ENCODE measurements around the gene EDDM3A.
"Not testable (repeated sequence)": the region's sequence is repeated elsewhere in the genome, so short reads cannot be mapped to it uniquely, and the experiment has no call there.

Gene EDDM3A

DNA sequence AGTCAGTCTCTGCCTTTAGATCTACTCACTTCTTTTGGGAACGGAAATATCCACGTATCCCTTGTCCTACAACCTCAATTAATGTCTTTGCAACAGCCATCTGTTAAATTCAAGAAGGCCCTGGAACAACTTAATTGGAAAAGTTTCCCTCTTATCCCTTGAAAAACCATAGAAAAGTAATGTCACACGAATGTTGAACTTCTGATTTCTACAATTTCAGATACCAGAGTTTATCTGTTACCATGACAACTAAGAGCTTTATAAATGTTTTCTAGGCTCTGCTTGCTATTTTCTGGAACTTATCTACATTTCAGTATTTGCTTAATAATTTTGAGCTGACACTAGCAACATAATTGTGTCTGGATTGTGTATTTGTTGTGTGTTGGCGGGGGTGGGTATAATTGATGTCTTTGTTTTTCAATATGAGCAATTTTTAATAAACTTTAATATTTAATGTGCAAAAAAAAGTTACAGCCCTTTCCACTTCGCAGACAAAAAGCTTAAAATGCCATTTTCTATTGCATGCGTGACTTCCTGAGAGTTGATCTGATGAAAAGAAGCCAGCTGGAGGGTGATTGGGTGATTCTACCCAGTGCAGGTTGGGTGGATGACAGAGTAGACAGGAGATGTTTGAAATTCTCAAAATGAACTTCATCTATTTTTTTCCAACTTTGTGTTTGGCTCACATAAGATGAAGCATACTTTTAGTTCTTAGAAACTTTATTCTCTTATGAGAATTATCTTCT lies 11.8 kb upstream of the EDDM3A start:
- DNase-seq (ENCODE audit: low read depth in 2 of 2): no peak

GRCh38 chr14:20734430-20734806 lies 11.3 kb upstream of the EDDM3A start:
- DNase-seq (ENCODE audit: low read depth in 2 of 2): no peak

- not testable (repeated sequence) for DNase-seq (ENCODE audit: low read depth in 2 of 2)
These were observed 7.4 kb upstream of the EDDM3A start for GRCh38 chr14:20738292-20738691.

DNA sequence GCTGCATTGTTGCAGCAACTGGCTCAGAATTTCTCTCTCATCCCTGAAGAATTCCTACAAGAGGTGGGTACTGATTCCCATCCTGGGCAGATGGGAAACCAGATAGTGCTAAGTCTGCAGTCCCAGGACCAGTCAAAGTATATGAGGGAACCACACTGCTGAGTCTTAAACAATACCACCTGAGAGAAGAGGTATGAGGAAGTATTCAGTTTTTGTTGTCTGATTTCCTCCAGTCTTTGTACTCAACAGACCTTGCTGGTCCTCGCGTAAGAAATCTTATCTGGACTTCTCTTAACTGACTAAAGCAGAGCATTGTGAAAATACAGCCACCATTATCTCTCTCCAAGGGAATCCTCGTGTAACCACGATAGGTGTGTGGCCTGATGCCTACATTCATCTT lies 3.6 kb upstream of the EDDM3A start:
- no peak for DNase-seq (ENCODE audit: low read depth in 2 of 2)

DNA sequence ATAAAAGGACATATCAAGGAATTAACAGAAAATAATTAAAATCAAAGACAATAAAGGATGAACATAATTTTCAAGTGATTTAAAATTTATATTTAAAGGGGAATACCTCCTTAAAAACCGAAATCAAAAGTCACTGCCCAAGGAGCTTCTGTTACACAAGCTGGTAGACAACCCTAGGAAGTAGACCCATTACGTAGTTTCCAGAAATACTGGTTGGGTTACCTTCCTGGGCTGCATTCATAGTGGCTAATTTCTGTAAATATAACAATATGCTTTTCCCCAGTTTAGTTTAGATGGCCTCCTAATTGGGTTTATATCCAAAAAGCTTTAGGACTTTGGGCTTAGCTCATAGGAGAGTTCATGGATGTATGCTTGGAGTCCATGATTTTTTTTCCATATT lies 2.1 kb upstream of the EDDM3A start:
- no peak for DNase-seq (ENCODE audit: low read depth in 2 of 2)

DNA sequence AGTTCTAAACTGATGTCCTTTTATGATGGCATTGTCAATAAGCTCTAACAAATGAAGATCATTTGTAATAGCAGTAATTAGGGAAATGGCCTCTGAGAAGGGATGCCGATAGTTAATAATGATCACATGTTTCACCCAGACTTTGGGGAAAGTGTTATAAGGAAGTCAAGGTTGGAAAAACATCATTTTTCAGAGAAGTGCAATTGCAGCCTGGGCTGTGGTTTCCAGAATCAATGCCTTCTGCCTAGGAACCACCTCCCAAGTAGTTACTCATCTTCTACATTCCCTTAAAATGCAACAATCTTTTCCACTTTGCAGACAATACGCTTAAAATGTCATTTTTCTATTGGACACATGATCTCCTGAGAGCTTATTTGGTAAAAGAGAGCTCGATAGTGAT lies 879 bp downstream of the EDDM3A start:
- no peak for DNase-seq (ENCODE audit: low read depth in 2 of 2)

GRCh38 chr14:20748439-20748838 lies 2.8 kb downstream of the EDDM3A start:
- no peak for DNase-seq (ENCODE audit: low read depth in 2 of 2)

DNA sequence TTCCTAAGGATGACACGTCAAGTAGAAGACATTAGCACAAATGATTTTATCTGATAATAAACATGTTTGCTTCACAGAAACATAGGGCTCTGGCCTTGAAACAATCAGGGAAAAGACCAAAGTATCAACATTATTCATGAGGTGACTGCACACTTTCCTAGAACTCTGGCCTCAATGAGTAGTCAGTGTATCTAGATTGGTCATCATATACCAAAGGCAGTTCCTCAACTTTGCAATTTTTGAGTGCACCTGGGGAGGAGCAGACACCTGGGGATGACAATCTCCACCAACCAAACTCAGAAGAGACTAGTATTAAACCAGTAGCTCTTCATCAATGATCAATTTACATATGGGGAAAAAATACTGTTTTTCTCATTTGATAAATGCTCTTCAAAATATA lies 4.5 kb downstream of the EDDM3A start:
- no peak for DNase-seq (ENCODE audit: low read depth in 2 of 2)

- DNase-seq (ENCODE audit: low read depth in 2 of 2): no peak
These were observed 6.4 kb downstream of the EDDM3A start for GRCh38 chr14:20751963-20752562.

DNA sequence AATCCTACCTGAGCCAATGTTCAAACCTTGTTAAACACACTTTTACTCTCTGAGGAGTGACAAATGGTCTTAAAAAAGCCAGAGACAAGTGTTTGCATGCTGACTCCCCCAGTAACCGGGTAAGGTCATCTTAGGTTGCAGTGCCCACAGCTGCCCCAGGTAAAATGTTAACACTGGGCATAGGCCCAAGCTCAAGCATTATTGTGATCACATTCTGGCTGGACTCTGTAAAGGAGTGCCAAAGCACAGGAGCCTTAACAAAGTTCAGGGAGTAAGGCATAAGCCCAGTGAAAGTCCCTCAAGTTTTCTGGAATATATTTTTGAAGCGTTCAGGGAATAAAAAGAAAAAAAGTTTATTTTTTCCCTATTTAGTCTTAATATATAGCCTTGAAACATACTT lies 8.6 kb downstream of the EDDM3A start:
- DNase-seq (ENCODE audit: low read depth in 2 of 2): no peak

DNA sequence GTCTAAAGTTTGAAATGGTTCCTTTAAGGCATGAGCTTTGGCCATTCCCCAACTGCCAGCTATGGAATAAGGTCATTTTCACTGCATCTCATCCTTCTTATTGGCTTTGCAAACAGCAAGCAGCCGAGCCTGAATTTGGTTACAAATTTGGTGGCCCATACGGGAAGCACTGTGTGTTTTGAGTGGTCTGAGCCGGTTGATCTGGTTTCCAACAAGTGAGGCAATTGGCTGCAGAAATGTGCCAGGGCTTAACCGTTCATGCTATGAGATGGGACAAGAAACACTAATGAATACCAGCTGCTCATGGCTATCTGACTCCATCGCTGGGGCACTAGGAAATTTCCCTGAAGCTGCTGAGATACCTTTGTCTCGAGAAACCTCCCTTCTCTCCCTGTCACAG lies 9.3 kb downstream of the EDDM3A start:
- DNase-seq (ENCODE audit: low read depth in 2 of 2): no peak

GRCh38 chr14:20757965-20758364 lies 12.3 kb downstream of the EDDM3A start:
- DNase-seq (ENCODE audit: low read depth in 2 of 2): peak in 1 of 2 donors; percentile 6

DNA sequence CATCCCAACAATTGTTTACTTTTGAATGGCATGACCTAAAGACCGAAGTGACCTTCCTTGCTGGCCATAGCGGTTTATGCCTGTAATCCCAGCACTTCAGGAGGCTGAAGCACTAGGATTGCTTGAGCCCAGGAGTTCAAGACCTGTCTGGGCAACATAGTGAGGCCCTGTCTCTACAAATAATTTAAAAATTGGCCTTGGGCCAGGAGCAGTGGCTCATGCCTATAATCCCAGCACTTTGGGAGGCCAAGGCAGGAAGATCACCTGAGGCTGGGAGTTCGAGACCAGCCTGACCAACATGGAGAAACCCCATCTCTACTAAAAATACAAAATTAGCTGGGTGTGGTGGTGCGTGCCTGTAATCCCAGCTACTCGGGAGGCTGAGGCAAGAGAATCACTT lies 13.8 kb downstream of the EDDM3A start:
- not testable (repeated sequence) for DNase-seq (ENCODE audit: low read depth in 2 of 2)

DNA sequence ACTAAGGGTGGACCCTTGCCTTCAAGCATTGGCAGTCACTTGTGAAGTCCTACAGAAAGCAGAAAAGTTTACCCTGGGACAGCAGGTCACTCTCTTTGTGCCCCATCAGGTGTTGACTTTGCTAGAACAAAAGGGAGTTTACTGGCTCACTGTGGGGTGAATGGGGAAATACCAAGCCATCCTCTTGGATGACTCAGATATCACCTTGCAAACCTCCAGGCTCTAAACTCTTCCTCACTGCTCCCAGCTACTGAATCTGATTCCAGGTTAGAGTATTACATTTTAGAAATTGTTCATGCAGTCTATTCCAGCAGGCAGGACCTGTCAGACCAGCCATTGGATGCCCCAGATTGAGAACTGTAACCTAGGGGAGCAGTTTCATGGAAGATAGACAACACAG lies 15.3 kb downstream of the EDDM3A start:
- no peak for DNase-seq (ENCODE audit: low read depth in 2 of 2)

GRCh38 chr14:20768593-20768892 lies 22.9 kb downstream of the EDDM3A start:
- no peak for DNase-seq (ENCODE audit: low read depth in 2 of 2)

DNA sequence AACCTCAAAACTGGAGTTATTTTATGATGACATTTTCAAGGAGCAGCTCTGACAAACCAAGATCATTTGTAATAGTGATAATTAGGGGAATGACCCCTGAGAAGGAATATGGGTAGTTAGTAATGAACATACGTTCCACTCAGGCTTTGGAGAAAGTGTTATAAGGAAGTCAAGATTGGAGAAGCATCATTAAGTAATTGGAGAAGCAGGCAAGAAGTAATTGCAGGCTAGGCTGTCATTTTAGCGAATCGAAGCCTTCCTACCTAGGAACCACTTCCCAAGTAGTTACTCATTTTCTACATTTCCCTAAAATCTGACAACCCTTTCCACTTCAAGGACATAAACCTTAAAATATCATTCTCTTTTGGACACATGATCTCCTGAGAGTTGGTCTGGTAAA lies 23.7 kb downstream of the EDDM3A start:
- DNase-seq (ENCODE audit: low read depth in 2 of 2): no peak

DNA sequence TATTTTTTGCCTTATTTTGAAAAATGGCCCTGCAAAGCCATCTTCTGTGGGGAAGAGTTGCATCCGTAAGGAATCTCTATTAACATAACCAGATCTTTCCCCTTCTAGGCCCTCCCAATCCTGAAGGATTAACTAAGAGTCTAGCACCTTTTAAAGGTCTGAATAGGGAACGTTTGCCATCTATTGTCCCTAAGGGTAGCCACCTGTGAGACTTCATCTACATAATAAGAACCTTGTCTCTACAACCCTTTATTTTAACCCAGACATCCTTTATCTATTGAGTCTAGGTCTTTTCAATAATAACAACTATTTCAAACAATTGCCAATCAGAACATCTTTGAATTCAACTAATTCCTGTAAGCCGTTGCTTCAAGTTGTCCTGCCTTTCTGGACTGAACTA lies 27.0 kb downstream of the EDDM3A start:
- no peak for DNase-seq (ENCODE audit: low read depth in 2 of 2)

- no peak for DNase-seq (ENCODE audit: low read depth in 2 of 2)
These were observed 28.7 kb downstream of the EDDM3A start for GRCh38 chr14:20774258-20774824.

- no peak for DNase-seq (ENCODE audit: low read depth in 2 of 2)
These were observed 29.4 kb downstream of the EDDM3A start for GRCh38 chr14:20775043-20775442.

GRCh38 chr14:20775901-20776300 lies 30.2 kb downstream of the EDDM3A start:
- DNase-seq (ENCODE audit: low read depth in 2 of 2): no peak

DNA sequence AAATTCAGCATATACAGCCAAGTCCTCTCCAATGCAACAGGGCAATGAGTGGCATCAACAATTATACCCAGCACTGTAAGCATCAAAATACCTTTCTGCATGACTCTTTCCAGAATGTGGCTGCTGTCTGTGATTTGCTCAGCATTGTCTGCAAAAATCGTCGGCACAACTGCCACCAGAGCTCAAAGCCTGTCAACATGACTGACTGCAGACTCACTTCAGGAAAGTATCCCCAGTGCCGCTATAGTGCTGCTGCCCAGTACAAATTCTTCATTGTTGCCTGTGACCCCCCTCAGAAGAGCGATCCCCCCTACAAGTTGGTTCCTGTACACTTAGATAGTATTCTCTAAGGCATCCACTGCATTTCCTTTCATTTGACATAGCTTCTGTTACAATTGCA lies 36.1 kb downstream of the EDDM3A start:
- no peak for DNase-seq (ENCODE audit: low read depth in 2 of 2)

GRCh38 chr14:20782280-20782890 lies 36.7 kb downstream of the EDDM3A start:
- DNase-seq (ENCODE audit: low read depth in 2 of 2): no peak

DNA sequence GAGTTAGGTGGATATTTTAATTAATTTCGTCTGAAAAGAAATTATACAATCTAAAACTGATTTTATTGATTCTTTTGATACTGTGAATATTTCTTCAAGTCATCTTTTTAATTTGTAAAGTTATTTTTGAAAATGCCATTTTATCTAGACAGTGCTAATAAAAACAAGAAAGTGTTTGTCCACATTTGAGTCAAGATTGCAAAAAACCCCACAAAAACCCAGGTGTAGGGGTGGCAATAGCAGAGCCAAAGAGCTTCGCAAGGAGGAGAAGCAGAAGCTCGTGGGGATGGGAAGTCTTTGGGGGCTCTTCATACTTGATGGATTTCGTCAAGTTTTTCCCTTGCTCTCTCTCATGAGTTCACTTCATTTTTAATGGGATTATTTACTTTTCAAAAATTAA lies 41.3 kb downstream of the EDDM3A start:
- DNase-seq (ENCODE audit: low read depth in 2 of 2): no peak

Data from stimulated activated CD4-positive, alpha-beta T cell treated with anti-CD3 and anti-CD28 coated beads, Interleukin-1b, Interleukin-23, amount 100 ng/mL, for 4 hours (primary cell).